Fibroblast of skin of right biceps (primary cell): ENCODE measurements around the gene LCLAT1.

Experiments used
- DNase-seq: peaks from one replicate; pipeline ENCODE4 v3.0.0-alpha.2; 2013

Gene LCLAT1

GRCh38 chr2:30680121-30680520 is 233.1 kb downstream of the LCLAT1 start:
- no peak for DNase-seq

- no peak for DNase-seq
Observed at GRCh38 chr2:30681022-30681421, 234.0 kb downstream of the LCLAT1 start.

GRCh38 chr2:30683236-30683956 is 236.3 kb downstream of the LCLAT1 start:
- DNase-seq, result no peak

GRCh38 chr2:30684026-30684425 is 237.0 kb downstream of the LCLAT1 start:
- DNase-seq, result no peak

GRCh38 chr2:30684516-30684915 is 237.5 kb downstream of the LCLAT1 start:
- DNase-seq, result no peak

GRCh38 chr2:30684996-30685395 is 237.9 kb downstream of the LCLAT1 start:
- DNase-seq, result no peak

GRCh38 chr2:30686000-30686399 is 239.0 kb downstream of the LCLAT1 start:
- no peak for DNase-seq

GRCh38 chr2:30686669-30687068 is 239.6 kb downstream of the LCLAT1 start:
- no peak for DNase-seq

GRCh38 chr2:30688956-30689401 is 241.9 kb downstream of the LCLAT1 start:
- DNase-seq, result no peak

GRCh38 chr2:30689496-30690125 is 242.6 kb downstream of the LCLAT1 start:
- DNase-seq, result no peak

GRCh38 chr2:30690126-30690561 is 243.1 kb downstream of the LCLAT1 start:
- no peak for DNase-seq

GRCh38 chr2:30691091-30691947 is 244.3 kb downstream of the LCLAT1 start:
- no peak for DNase-seq

GRCh38 chr2:30691948-30692828 is 245.1 kb downstream of the LCLAT1 start:
- no peak for DNase-seq

- DNase-seq, result peak; percentile 33
Observed at GRCh38 chr2:30692829-30693275, 245.8 kb downstream of the LCLAT1 start.
